Neural progenitor cell (in vitro differentiated cells): ENCODE data around the gene MBP. TPM values are rescaled to one million over a fixed set of nuclear protein-coding genes. Genes with fewer than 3 reads are reported as not detected.
"Not testable (repeated sequence)": the region's sequence is repeated elsewhere in the genome, so short reads cannot be mapped to it uniquely, and the experiment has no call there.

Source experiments
- DNase-seq: peaks from one replicate; pipeline ENCODE4 v3.0.0-alpha.2; 2016; ENCODE audit warnings: low spot score
- H2AFZ ChIP-seq: fragments of 200-600 bp; sonication (generic); replicated peaks from 2 replicates; pipeline ENCODE4 v1.6.1; 2016; ENCODE audit warnings: antibody characterized with exemption
- H3F3A ChIP-seq: fragments of 200-600 bp; sonication (generic); 2 replicates; pipeline ENCODE4 v1.6.1; 2016; ENCODE audit warnings: antibody characterized with exemption, low read depth
- H3K27ac ChIP-seq: fragments of 200-600 bp; sonication (generic); 2 replicates; pipeline ENCODE4 v1.5.1; 2016; ENCODE audit warnings: mild to moderate bottlenecking
- H3K27me3 ChIP-seq: fragments of 200-600 bp; sonication (generic); 2 replicates; pipeline ENCODE4 v1.6.1; 2016; ENCODE audit warnings: mild to moderate bottlenecking, moderate library complexity
- H3K36me3 ChIP-seq: fragments of 200-600 bp; sonication (generic); 2 replicates; pipeline ENCODE4 v1.5.1; 2016
- H3K4me1 ChIP-seq: fragments of 200-600 bp; sonication (generic); 2 replicates; pipeline ENCODE4 v1.6.1; 2016; ENCODE audit warnings: mixed run types
- H3K4me2 ChIP-seq: fragments of 200-600 bp; sonication (generic); 2 replicates; pipeline ENCODE4 v1.6.1; 2016
- H3K4me3 ChIP-seq: fragments of 200-600 bp; sonication (generic); 2 replicates; pipeline ENCODE4 v1.5.1; 2016
- H3K79me2 ChIP-seq: fragments of 200-600 bp; sonication (generic); 2 replicates; pipeline ENCODE4 v1.6.1; 2016; ENCODE audit warnings: low read depth
- H3K9ac ChIP-seq: fragments of 200-600 bp; sonication (generic); 2 replicates; pipeline ENCODE4 v1.6.1; 2016
- H3K9me3 ChIP-seq: fragments of 200-600 bp; sonication (generic); 2 replicates; pipeline ENCODE4 v1.5.1; 2016; ENCODE audit warnings: low read depth
- H4K20me1 ChIP-seq: fragments of 200-600 bp; sonication (generic); 2 replicates; pipeline ENCODE4 v1.6.1; 2016; ENCODE audit warnings: low read depth
- H3K27ac Mint-ChIP-seq: 3 replicates; pipeline ENCODE4 v1.8.0; 2021; ENCODE audit warnings: mixed read lengths
- H3K27me3 Mint-ChIP-seq: 2 replicates; pipeline ENCODE4 v1.8.0; 2022; ENCODE audit warnings: low read depth, mild to moderate bottlenecking, inconsistent platforms, moderate library complexity, mixed read lengths; ENCODE audit not compliant: insufficient read depth
- H3K36me3 Mint-ChIP-seq: 3 replicates; pipeline ENCODE4 v1.8.0; 2021; ENCODE audit warnings: mixed read lengths
- H3K4me1 Mint-ChIP-seq: 3 replicates; pipeline ENCODE4 v1.8.0; 2021; ENCODE audit warnings: mixed read lengths
- H3K4me3 Mint-ChIP-seq: 3 replicates; pipeline ENCODE4 v1.8.0; 2021; ENCODE audit warnings: mild to moderate bottlenecking, moderate library complexity, mixed read lengths
- H3K9me3 Mint-ChIP-seq: 3 replicates; pipeline ENCODE4 v1.8.0; 2020; ENCODE audit warnings: mixed read lengths
- CTCF ChIP-seq: fragments of 200-600 bp; sonication (generic); IDR thresholded peaks from 2 replicates; pipeline ENCODE4 v1.5.1; 2017; ENCODE audit warnings: antibody characterized with exemption, mild to moderate bottlenecking
- EZH2 ChIP-seq: fragments of 200-600 bp; sonication (generic); IDR thresholded peaks from 2 replicates; pipeline ENCODE4 v1.6.1; 2017; ENCODE audit warnings: antibody characterized with exemption, mild to moderate bottlenecking, moderate library complexity
- EZH2phosphoT487 ChIP-seq: fragments of 200-600 bp; sonication (generic); IDR thresholded peaks from 2 replicates; pipeline ENCODE4 v1.6.1; 2017; ENCODE audit warnings: antibody characterized with exemption
- total RNA-seq: library from RNA; depleted of rRNA; stranded (reverse); fragments of >200 nt; gene quantifications from 2 replicates; pipeline ENCODE4 v1.2.3, GENCODE V29; 2015; ENCODE audit warnings: low replicate concordance

Gene MBP
- total RNA-seq, 1 donor from 2014 or later, result 0.64 TPM

GRCh38 chr18:77022556-77022955 is 110.0 kb downstream of the MBP start:
- H3K4me1 ChIP-seq, result no peaks in the 10 kb centered on the region
- H3K27ac ChIP-seq, result no peak overlapping the region
- Mint-ChIP-seq H3K4me1 (peaks cover 6% of the 10 kb centered on the region), H3K9me3 (peaks cover 8% of the 10 kb centered on the region), H3K4me3 (no peak overlapping the region), H3K27me3 (peaks cover 2% of the 10 kb centered on the region), H3K27ac (no peak overlapping the region), H3K36me3 (no peaks in the 10 kb centered on the region)
- H3K36me3 ChIP-seq, result no peaks in the 10 kb centered on the region
- H3F3A ChIP-seq, result no peaks in the 10 kb centered on the region
- no peaks in the 10 kb centered on the region for H3K79me2 ChIP-seq
- H3K27me3 ChIP-seq, result no peaks in the 10 kb centered on the region
- no peak for DNase-seq
- H3K9ac ChIP-seq, result no peak overlapping the region
- H3K4me3 ChIP-seq, result no peak overlapping the region
- no peak overlapping the region for H3K4me2 ChIP-seq
- H4K20me1 ChIP-seq, result no peaks in the 10 kb centered on the region
- no peak overlapping the region for H2AFZ ChIP-seq
- H3K9me3 ChIP-seq, result no peaks in the 10 kb centered on the region
- no peak for TF ChIP-seq EZH2
- no peak for TF ChIP-seq EZH2phosphoT487
- TF ChIP-seq CTCF, result no peak

GRCh38 chr18:77022116-77022515 is 110.5 kb downstream of the MBP start:
- H3K27ac ChIP-seq, result no peak overlapping the region
- TF ChIP-seq CTCF (no peak), EZH2 (no peak), EZH2phosphoT487 (no peak)
- Mint-ChIP-seq H3K4me1 (peaks cover 11% of the 10 kb centered on the region), H3K27me3 (peaks cover 2% of the 10 kb centered on the region), H3K36me3 (no peaks in the 10 kb centered on the region), H3K9me3 (peaks cover 8% of the 10 kb centered on the region), H3K4me3 (no peak overlapping the region), H3K27ac (no peak overlapping the region)
- H3K4me3 ChIP-seq, result no peak overlapping the region
- H3K9ac ChIP-seq, result no peak overlapping the region
- no peak for DNase-seq
- no peaks in the 10 kb centered on the region for H3K36me3 ChIP-seq
- H4K20me1 ChIP-seq, result no peaks in the 10 kb centered on the region
- no peaks in the 10 kb centered on the region for H3K27me3 ChIP-seq
- no peaks in the 10 kb centered on the region for H3K4me1 ChIP-seq
- H3K4me2 ChIP-seq, result no peak overlapping the region
- no peaks in the 10 kb centered on the region for H3F3A ChIP-seq
- H2AFZ ChIP-seq, result no peak overlapping the region
- H3K79me2 ChIP-seq, result no peaks in the 10 kb centered on the region
- H3K9me3 ChIP-seq, result no peaks in the 10 kb centered on the region

- not testable (repeated sequence) for H3K36me3 ChIP-seq, H3K9me3 ChIP-seq, H3K36me3 Mint-ChIP-seq, H3K4me2 ChIP-seq, H2AFZ ChIP-seq, H3K27ac ChIP-seq, H3K27ac Mint-ChIP-seq, H3F3A ChIP-seq, H3K9me3 Mint-ChIP-seq, H4K20me1 ChIP-seq, H3K27me3 ChIP-seq, H3K4me3 Mint-ChIP-seq, H3K79me2 ChIP-seq, H3K9ac ChIP-seq, H3K4me1 ChIP-seq, DNase-seq, H3K27me3 Mint-ChIP-seq, H3K4me3 ChIP-seq
- H3K4me1 Mint-ChIP-seq, result peaks cover 12% of the 10 kb centered on the region
These were observed 111.1 kb downstream of the MBP start for GRCh38 chr18:77021478-77021877.

GRCh38 chr18:77021075-77021474 is 111.5 kb downstream of the MBP start:
- H3K4me3 ChIP-seq, result no peak overlapping the region
- H3K27me3 Mint-ChIP-seq, result peaks cover 2% of the 10 kb centered on the region
- no peak overlapping the region for H3K4me2 ChIP-seq
- H3K36me3 ChIP-seq, result no peaks in the 10 kb centered on the region
- TF ChIP-seq CTCF, result no peak
- TF ChIP-seq EZH2phosphoT487, result no peak
- no peak overlapping the region for H3K4me3 Mint-ChIP-seq
- H3K27ac ChIP-seq, result no peak overlapping the region
- no peaks in the 10 kb centered on the region for H3K79me2 ChIP-seq
- H3K9me3 Mint-ChIP-seq, result peaks cover 8% of the 10 kb centered on the region
- no peak overlapping the region for H2AFZ ChIP-seq
- no peak overlapping the region for H3K27ac Mint-ChIP-seq
- H3F3A ChIP-seq, result no peaks in the 10 kb centered on the region
- H4K20me1 ChIP-seq, result no peaks in the 10 kb centered on the region
- H3K36me3 Mint-ChIP-seq, result no peaks in the 10 kb centered on the region
- H3K9me3 ChIP-seq, result no peaks in the 10 kb centered on the region
- H3K4me1 ChIP-seq, result no peaks in the 10 kb centered on the region
- H3K27me3 ChIP-seq, result no peaks in the 10 kb centered on the region
- no peak overlapping the region for H3K9ac ChIP-seq
- peaks cover 16% of the 10 kb centered on the region for H3K4me1 Mint-ChIP-seq
- DNase-seq, result no peak
